NB4 (cell line): ENCODE data around the gene TRIM71.

ENCODE experiments used
- DNase-seq: peaks from one replicate; pipeline ENCODE4 v3.0.0; 2010; ENCODE audit warnings: low read depth
- H3K4me3 ChIP-seq: one replicate; pipeline ENCODE4 v1.5.1; 2011; ENCODE audit warnings: mild to moderate bottlenecking, low read depth, low read length, moderate library complexity
- CTCF ChIP-seq: IDR thresholded peaks from one replicate; pipeline ENCODE4 v1.5.1; 2012; ENCODE audit warnings: low read depth, low read length
- MAX ChIP-seq: IDR thresholded peaks from 2 replicates; pipeline ENCODE4 v1.6.1; 2011; ENCODE audit warnings: low read depth, low read length
- MYC ChIP-seq: IDR thresholded peaks from 2 replicates; pipeline ENCODE4 v1.6.1; 2011; ENCODE audit warnings: low read depth, low read length
- POLR2A ChIP-seq: IDR thresholded peaks from 2 replicates; pipeline ENCODE4 v1.6.1; 2011; ENCODE audit warnings: mild to moderate bottlenecking; ENCODE audit not compliant: insufficient read length; ENCODE audit errors: extremely low read depth

Gene TRIM71

GRCh38 chr3:32837366-32837765 is 19.6 kb downstream of the TRIM71 start:
- no peak for TF ChIP-seq CTCF
- no peak for TF ChIP-seq MYC
- no peak for TF ChIP-seq MAX
- no peak for TF ChIP-seq POLR2A
- H3K4me3 ChIP-seq: no peak overlapping the region
- no peak for DNase-seq

GRCh38 chr3:32837789-32838188 is 20.0 kb downstream of the TRIM71 start:
- H3K4me3 ChIP-seq: no peak overlapping the region
- TF ChIP-seq CTCF (no peak), POLR2A (no peak), MYC (no peak), MAX (no peak)
- no peak for DNase-seq

GRCh38 chr3:32839714-32840085 is 21.9 kb downstream of the TRIM71 start:
- TF ChIP-seq POLR2A (no peak), MYC (no peak), CTCF (no peak), MAX (no peak)
- DNase-seq: no peak
- H3K4me3 ChIP-seq: no peak overlapping the region

- TF ChIP-seq MYC (no peak), MAX (no peak), CTCF (no peak), POLR2A (no peak)
- DNase-seq: no peak
- H3K4me3 ChIP-seq: no peak overlapping the region
These were observed 22.5 kb downstream of the TRIM71 start for GRCh38 chr3:32840086-32840841.

- peak; percentile 79 for DNase-seq
- H3K4me3 ChIP-seq: no peak overlapping the region
- TF ChIP-seq MYC: no peak
- TF ChIP-seq CTCF: no peak
- no peak for TF ChIP-seq POLR2A
- no peak for TF ChIP-seq MAX
These were observed 23.5 kb downstream of the TRIM71 start for GRCh38 chr3:32841341-32841740.
